ENCODE results near the gene ANKS4B. TPM values are rescaled to one million over a fixed set of nuclear protein-coding genes. Genes with fewer than 3 reads are reported as not detected.

ANKS4B gene
- total and polyA plus RNA-seq, 2 donors (not counting 3 experiments of a cell fraction or from before 2014, with no cell fraction given) = not detected

DNA sequence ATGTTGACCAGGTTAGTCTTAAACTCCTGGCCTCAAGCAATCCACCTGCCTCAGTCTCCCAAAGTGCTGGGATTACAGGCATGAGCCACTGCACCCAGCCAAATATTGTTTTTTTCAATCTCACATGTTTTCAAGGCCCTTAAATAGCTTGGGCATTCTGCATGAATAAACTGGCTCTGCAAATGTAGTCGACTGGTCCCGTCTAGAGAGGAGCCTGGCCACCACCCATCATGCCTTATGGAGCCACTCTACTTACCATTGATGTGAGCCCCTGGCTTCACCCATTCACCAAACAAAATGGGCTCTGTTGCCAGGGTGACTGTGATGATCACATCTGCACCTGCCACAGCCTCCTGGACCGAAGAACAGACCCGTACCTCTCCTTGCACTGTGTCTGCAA, 33.8 kb downstream of the ANKS4B start:
- H3K27ac ChIP-seq (ENCODE audit: insufficient read depth, low read depth, low read length) = no peak overlapping the region
- no peaks in the 10 kb centered on the region for H3K9me1 ChIP-seq (replicated peaks; ENCODE audit: control insufficient read depth, extremely low read depth, insufficient read depth, low read length)
- no peak overlapping the region for H2AFZ ChIP-seq (ENCODE audit: low read depth, low read length)
- POLR2A ChIA-PET = no interaction called here
- BruUV-seq (replicated peaks) = no TSS peak
- no peaks in the 10 kb centered on the region for H3K79me2 ChIP-seq (ENCODE audit: control insufficient read depth, insufficient read depth, low read length)
- TF ChIP-seq JUN (IDR thresholded peaks at IDR 0.05; ENCODE audit: borderline replicate concordance, insufficient read depth, insufficient read length, low read depth) (no peak), POLR2A (IDR thresholded peaks at IDR 0.05; ENCODE audit: low read depth, low read length) (no peak), MYC (IDR thresholded peaks at IDR 0.05; ENCODE audit: low read depth, low read length) (no peak)
- TF ChIP-seq, protein P1, sequence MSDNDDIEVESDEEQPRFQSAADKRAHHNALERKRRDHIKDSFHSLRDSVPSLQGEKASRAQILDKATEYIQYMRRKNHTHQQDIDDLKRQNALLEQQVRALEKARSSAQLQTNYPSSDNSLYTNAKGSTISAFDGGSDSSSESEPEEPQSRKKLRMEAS (IDR thresholded peaks at IDR 0.05; ENCODE audit: insufficient read depth, insufficient read length) = no peak
- dilution Hi-C loops (cut with MboI; ENCODE audit: extremely low pct_ligation_motif_present, low sequenced_read_pairs) = no loop called here
- CTCF ChIA-PET = no interaction called here
- no peak for DNase-seq (ENCODE audit: low read depth, low spot score)
- H3K9me3 ChIP-seq (replicated peaks; ENCODE audit: control insufficient read depth, insufficient read depth, low read length) = no peaks in the 10 kb centered on the region
- H3K4me2 ChIP-seq (ENCODE audit: insufficient read depth, low read length) = no peak overlapping the region
- H3K27me3 ChIP-seq (ENCODE audit: control insufficient read depth in 2 of 2, insufficient read depth in 2 of 2, low read length in 2 of 2) = peaks cover 0 to 3% of the 10 kb centered on the region in 2 experiments
- no peak for FAIRE-seq
- intact Hi-C loops (cut with micrococcal nuclease) = no loop called here
- H3K4me1 ChIP-seq (ENCODE audit: control insufficient read depth, extremely low read depth, insufficient read depth, low read length) = no peaks in the 10 kb centered on the region
- no peak overlapping the region for H3K9ac ChIP-seq (replicated peaks; ENCODE audit: extremely low read depth, insufficient read depth, low read length)
- H4K20me1 ChIP-seq (replicated peaks; ENCODE audit: control insufficient read depth, extremely low read depth, insufficient read depth, low read length) = no peaks in the 10 kb centered on the region
- no peak overlapping the region for H3K4me3 ChIP-seq (replicated peaks in 1 of 3; ENCODE audit: insufficient read depth in 1 of 3, low read depth in 1 of 3, low read length in 3 of 3)
- H3K36me3 ChIP-seq (ENCODE audit: control insufficient read depth in 2 of 2, extremely low read depth in 1 of 2, insufficient read depth in 2 of 2, low read length in 2 of 2) = no peaks in the 10 kb centered on the region

DNA sequence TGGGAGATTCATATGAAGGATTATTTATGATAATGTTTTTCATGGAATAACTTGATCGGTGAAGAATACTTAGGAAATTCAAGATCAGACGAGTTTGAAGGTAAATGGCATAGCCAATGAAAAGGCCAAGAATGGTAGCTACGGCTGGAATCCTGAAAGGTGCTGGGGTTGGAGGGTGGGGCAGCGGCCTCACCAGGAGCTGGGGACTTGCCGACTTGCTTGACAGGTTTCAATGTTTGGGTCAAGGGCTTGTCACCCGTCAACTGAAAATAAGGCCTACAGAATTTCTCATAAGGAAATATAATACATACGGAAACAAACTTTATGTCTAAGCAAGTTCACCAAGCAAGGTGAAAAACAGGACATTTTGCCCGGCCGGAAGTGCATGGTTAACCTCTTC, 34.7 kb downstream of the ANKS4B start:
- Histone ChIP-seq H2AFZ (ENCODE audit: low read depth, low read length) (no peak overlapping the region), H3K36me3 (ENCODE audit: control insufficient read depth in 2 of 2, extremely low read depth in 1 of 2, insufficient read depth in 2 of 2, low read length in 2 of 2) (no peaks in the 10 kb centered on the region), H3K4me1 (ENCODE audit: control insufficient read depth, extremely low read depth, insufficient read depth, low read length) (no peaks in the 10 kb centered on the region), H3K27ac (ENCODE audit: insufficient read depth, low read depth, low read length) (no peak overlapping the region), H3K9me1 (replicated peaks; ENCODE audit: control insufficient read depth, extremely low read depth, insufficient read depth, low read length) (no peaks in the 10 kb centered on the region), H3K27me3 (ENCODE audit: control insufficient read depth in 2 of 2, insufficient read depth in 2 of 2, low read length in 2 of 2) (peaks cover 0 to 3% of the 10 kb centered on the region in 2 experiments), H3K4me2 (ENCODE audit: insufficient read depth, low read length) (no peak overlapping the region), H3K4me3 (replicated peaks in 1 of 3; ENCODE audit: insufficient read depth in 1 of 3, low read depth in 1 of 3, low read length in 3 of 3) (no peak overlapping the region), H3K79me2 (ENCODE audit: control insufficient read depth, insufficient read depth, low read length) (no peaks in the 10 kb centered on the region), H3K9ac (replicated peaks; ENCODE audit: extremely low read depth, insufficient read depth, low read length) (no peak overlapping the region), H4K20me1 (replicated peaks; ENCODE audit: control insufficient read depth, extremely low read depth, insufficient read depth, low read length) (no peaks in the 10 kb centered on the region), H3K9me3 (replicated peaks; ENCODE audit: control insufficient read depth, insufficient read depth, low read length) (no peaks in the 10 kb centered on the region)
- TF ChIP-seq FOS (IDR thresholded peaks at IDR 0.05; ENCODE audit: borderline replicate concordance, insufficient read depth, low read length) (no peak), EZH2 (IDR thresholded peaks at IDR 0.05; ENCODE audit: borderline replicate concordance, low read depth, low read length, severe bottlenecking) (no peak), POLR2AphosphoS5 (IDR thresholded peaks at IDR 0.05; ENCODE audit: insufficient read depth, low read depth, low read length) (no peak), JUN (IDR thresholded peaks at IDR 0.05; ENCODE audit: borderline replicate concordance, insufficient read depth, insufficient read length, low read depth) (no peak), GATA2 (IDR thresholded peaks at IDR 0.05; ENCODE audit: insufficient read depth, insufficient read length, low read depth, low read length) (no peak), MYC (IDR thresholded peaks at IDR 0.05; ENCODE audit: low read depth, low read length) (no peak), POLR2A (IDR thresholded peaks at IDR 0.05; ENCODE audit: low read depth, low read length) (no peak)
- TF ChIP-seq, protein P1 (IDR thresholded peaks at IDR 0.05; ENCODE audit: insufficient read depth, insufficient read length) = no peak
- TF ChIP-seq, protein P2, sequence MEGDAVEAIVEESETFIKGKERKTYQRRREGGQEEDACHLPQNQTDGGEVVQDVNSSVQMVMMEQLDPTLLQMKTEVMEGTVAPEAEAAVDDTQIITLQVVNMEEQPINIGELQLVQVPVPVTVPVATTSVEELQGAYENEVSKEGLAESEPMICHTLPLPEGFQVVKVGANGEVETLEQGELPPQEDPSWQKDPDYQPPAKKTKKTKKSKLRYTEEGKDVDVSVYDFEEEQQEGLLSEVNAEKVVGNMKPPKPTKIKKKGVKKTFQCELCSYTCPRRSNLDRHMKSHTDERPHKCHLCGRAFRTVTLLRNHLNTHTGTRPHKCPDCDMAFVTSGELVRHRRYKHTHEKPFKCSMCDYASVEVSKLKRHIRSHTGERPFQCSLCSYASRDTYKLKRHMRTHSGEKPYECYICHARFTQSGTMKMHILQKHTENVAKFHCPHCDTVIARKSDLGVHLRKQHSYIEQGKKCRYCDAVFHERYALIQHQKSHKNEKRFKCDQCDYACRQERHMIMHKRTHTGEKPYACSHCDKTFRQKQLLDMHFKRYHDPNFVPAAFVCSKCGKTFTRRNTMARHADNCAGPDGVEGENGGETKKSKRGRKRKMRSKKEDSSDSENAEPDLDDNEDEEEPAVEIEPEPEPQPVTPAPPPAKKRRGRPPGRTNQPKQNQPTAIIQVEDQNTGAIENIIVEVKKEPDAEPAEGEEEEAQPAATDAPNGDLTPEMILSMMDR (IDR thresholded peaks at IDR 0.05; ENCODE audit: extremely low read depth in 1 of 2, insufficient read depth in 1 of 2, low read depth in 1 of 2, low read length in 2 of 2) = no peak
- DNase-seq (ENCODE audit: low read depth, low spot score) = no peak
- ChIA-PET CTCF (no interaction called here), POLR2A (no interaction called here)
- dilution Hi-C loops (cut with MboI; ENCODE audit: extremely low pct_ligation_motif_present, low sequenced_read_pairs) = no loop called here
- no peak for FAIRE-seq
- BruUV-seq (replicated peaks) = no TSS peak
- intact Hi-C loops (cut with micrococcal nuclease) = no loop called here

All from endothelial cell of umbilical vein (primary cell).